ENCODE data around the gene LTBP2.

LTBP2 gene

DNA sequence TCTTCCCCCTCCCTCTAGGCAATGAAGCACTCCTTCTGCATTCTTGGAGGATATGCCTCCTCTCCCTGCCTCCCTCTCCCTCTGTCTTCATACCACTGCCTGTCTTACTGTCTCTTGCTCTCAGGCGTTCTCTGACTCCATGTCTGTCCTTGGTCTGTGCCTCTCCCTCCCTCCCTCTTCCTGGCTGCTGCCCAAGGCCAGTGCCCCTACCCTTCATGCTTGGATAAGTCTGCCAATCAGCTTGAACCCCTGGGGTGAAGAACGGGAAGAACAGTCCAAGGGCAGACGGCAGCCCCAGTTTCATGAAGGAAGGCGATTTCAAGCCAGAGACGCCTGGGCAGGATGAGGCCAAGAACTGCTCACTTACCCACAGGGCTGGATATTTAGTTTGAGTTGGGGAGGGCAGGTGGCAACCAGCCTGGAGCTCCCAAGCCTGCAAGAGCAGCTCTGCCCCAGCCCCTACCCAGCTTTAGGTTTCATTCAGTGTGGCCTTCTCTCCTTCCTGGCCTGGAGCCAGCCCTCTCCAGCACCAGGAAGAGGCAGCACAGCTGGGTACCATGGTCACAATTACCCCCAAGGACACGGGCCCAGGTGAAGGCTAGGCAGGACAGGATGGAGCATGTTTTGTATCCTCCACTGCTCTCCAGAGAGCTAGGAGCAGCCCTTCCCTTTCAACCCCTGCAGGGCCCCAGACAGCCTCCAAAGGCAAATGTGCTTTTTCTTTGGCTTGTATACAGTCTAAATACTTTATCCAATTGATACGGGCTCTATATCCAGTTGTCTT is 35.8 kb upstream of the LTBP2 start:
- no peak for DNase-seq
- TF ChIP-seq POLR2A (IDR thresholded peaks at IDR 0.05; ENCODE audit: low read length) (no peak), GATA1 (IDR thresholded peaks at IDR 0.05; ENCODE audit: low read depth, low read length) (no peak)

DNA sequence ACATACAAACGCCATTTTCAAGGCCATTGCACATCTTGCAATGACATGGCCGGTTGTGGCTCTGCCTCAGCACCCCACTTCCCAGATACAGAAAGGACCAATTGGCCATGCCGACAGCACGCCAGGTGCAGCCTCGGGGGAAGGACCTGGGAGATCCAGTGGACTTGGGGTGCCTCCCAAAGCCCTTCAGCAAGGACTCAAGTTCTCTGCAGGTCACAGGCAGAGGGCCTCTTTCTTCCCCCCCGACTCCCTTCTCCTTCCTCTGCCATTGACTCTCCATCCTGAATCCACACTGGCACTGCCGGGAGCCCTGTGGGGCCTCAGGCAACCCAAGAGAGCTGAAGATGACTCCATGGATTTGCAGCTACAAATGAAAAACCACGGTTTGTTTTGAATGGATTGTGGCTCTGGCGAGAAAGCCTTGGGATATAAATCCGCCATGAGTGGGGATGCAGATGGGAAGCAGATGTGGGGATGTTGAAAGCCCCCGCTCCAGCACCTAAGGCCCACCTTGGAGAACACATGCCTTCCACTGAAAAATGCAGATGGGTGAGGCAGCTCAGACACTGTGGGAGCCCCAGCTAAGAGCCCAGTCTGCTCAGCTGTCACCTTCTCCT is 35.1 kb upstream of the LTBP2 start:
- TF ChIP-seq POLR2A (IDR thresholded peaks at IDR 0.05; ENCODE audit: low read length): no peak
- no peak for TF ChIP-seq GATA1 (IDR thresholded peaks at IDR 0.05; ENCODE audit: low read depth, low read length)

DNA sequence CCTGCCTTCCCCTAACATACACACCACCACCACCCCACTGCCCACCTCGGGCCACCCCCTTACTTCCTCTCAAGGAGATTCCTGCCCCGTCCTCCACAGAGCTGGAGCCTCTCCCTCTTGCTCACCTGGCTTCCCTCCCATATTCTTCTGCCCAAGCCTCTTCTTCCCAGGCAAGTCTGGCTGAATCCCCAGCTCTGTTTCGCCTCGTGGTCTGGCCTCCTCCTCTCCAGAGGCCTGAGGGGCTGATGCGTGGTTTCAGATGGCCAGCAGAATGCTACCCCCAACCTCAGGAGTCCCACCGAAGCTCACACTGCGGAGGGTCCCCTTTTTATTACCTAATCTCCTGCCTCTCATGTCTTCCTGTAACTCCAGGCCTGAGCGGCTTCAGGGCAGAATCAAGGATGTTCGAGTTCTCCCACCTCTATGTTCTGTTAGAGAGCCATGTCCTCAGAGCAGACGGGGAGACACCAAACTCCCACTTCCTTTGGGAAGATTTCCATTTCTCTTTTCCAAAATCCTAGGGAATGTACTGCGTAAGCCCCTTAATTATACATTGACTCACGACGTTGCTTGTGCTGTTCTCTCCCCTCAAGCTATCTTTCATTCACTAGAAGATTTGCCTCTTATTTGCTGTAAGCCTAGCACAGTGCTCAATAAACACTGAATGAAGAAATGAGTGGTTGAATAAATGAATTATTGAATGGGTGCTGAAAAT is 33.9 kb upstream of the LTBP2 start:
- TF ChIP-seq GATA1 (IDR thresholded peaks at IDR 0.05; ENCODE audit: low read depth, low read length): no peak
- TF ChIP-seq POLR2A (IDR thresholded peaks at IDR 0.05; ENCODE audit: low read length): no peak
- no peak for DNase-seq

More for the DNA sequence above, 35.1 kb upstream of the LTBP2 start:
- no peak for DNase-seq

DNA sequence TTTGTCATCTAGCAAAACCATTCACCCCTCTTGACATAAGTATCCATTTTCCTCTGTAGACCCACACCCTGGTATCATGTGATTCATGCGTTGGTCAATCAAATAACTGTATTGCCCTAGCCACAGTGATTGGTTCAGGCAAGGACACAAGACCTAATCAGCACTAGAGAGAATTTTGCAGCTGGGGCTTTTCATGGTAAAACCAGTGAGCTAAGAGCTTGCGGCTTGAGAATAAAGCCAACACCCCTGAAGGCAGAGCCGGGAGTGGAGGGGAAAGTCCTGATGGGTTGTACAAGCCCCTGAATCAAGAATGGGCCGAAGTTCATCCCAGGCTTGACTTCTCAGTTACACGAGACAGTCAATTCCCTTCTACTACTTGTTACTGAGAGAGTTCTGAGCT is 33.2 kb upstream of the LTBP2 start:
- TF ChIP-seq GATA1 (IDR thresholded peaks at IDR 0.05; ENCODE audit: low read depth, low read length) (no peak), POLR2A (IDR thresholded peaks at IDR 0.05; ENCODE audit: low read length) (no peak)
- no peak for DNase-seq

DNA sequence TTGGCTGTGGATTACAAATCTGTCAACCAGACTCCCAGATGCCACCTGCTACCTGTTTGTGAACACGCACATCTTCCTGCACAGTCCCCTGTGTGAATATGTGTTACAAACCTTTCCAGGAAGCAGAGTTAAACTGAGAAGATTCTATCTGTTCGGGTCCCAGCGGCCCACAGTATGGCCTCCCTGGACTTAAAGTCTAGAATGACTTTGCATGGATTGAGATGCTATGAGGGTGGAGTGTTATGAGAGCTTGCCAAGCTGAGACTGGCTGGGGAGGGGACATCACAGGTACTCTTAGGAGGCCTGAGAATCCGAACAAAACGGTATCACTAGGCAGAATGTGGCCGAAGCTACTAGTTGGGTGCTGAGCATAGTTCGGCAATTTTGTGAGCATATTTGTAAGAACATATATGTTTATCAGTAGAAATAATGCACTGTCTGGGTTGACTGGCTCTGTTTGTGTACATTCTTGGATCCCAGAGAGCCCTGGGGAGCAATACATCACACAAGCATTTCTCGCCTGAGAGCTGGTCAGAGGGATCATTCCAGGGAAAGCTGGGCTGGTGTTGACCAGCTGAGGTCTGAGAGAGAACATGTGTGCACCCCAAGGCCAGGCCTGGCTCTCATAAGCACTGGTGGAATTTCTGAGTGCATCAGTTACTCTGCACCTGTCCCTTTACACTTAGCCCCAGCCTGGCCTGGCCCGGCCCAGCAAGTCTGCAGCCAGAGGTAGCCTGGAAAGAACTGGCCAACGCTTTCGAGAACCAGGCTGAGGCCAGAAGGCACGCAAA is 29.8 kb upstream of the LTBP2 start:
- no peak for DNase-seq
- TF ChIP-seq GATA1 (IDR thresholded peaks at IDR 0.05; ENCODE audit: low read depth, low read length): no peak
- no peak for TF ChIP-seq POLR2A (IDR thresholded peaks at IDR 0.05; ENCODE audit: low read length)

DNA sequence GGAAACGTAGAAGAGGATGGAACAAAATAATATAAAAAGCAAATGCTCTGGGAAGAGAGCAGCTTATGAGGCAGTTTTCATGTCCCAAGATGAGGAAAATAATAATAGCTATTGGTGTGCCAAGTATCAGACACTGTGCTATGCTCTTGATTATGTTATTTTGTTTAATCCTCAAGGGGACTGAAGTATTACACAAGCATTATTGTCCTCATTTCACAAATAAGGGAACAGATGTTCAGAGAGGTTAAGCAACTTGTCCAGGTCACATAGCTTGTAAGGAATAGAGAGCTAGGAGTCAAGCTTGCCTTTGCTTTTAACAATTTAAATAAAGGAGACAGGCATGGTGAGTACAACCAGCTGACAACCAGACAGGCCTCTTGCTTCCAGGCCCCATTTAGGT is 26.9 kb upstream of the LTBP2 start:
- no peak for TF ChIP-seq GATA1 (IDR thresholded peaks at IDR 0.05; ENCODE audit: low read depth, low read length)
- TF ChIP-seq POLR2A (IDR thresholded peaks at IDR 0.05; ENCODE audit: low read length): no peak
- no peak for DNase-seq

DNA sequence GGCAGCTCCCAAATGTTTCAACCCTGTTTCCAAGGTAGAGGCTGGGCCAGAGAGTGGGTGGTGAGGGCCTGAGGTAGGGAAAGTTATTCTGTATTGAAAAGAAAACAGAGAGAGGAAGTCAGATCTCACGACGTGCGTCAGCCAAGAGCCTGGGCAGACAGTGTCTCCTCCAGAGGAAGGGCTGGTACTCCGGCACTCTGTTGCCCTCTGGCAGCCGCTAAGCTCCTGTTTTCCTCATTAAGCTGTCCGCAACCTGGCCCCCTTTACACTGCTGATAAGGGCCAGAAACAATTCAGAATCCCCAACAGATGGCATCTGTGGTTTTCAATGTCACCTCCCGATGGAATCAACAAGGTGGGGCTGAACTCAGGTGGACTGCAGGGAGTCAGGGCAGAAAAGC is 26.0 kb upstream of the LTBP2 start:
- DNase-seq: no peak
- TF ChIP-seq GATA1 (IDR thresholded peaks at IDR 0.05; ENCODE audit: low read depth, low read length): no peak
- no peak for TF ChIP-seq POLR2A (IDR thresholded peaks at IDR 0.05; ENCODE audit: low read length)

DNA sequence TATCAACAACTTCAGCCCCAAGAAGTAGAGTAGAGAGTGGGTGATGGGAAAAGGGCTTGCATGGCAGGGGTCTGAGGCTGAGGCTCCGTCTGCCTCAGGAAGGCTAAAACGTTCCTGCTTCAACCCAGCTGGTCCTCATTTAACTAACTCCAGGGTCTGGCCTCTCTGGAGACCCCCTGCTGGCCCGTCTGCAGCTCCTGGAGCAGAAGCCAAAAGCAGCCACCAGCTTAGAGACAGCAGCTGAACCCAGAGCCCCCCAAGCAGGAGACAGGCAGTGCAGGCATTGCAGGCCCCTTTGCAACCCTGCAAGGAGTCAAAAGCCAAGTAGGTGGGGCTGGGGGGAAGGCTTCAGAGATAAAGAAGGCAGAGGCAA is 25.1 kb upstream of the LTBP2 start:
- DNase-seq: no peak

DNA sequence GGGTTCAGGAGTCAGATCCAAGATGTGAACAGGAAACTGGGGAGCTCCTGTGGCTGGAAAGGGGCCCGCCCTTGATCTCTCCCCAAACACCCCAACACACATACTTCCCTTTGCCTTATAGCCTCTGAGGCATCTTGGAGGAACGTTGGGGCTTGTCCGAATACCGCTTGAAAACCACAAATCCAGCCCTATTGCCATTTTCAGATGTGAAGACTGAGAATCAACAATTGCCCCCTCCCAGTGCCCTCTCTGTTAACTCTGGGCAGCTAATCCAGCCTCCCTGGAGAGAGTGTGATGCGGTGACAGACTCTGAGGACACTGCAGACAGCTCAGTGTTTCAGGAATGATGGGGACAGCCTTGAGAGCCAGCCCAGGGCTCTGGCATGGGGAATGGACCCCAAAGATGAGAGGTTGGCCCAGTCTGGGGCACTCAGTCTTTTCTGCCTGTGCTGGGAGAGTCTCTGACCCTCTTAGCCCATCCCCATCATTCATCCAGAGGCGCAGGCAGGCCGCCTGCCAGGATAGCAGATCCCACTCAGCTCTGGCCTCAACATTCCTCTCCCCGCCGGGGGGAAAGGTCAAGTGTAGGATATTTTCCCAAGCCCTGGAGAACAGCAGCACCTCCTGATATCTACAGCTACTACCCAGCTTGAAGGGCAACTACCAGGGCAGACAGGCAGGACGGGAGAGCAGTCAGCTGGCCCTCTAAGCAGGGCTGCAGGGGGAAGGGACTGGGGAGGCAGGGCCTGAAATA is 24.6 kb upstream of the LTBP2 start:
- DNase-seq: no peak
- no peak for TF ChIP-seq POLR2A (IDR thresholded peaks at IDR 0.05; ENCODE audit: low read length)
- TF ChIP-seq GATA1 (IDR thresholded peaks at IDR 0.05; ENCODE audit: low read depth, low read length): no peak

More for the DNA sequence above, 25.1 kb upstream of the LTBP2 start:
- no peak for TF ChIP-seq GATA1 (IDR thresholded peaks at IDR 0.05; ENCODE audit: low read depth, low read length)
- TF ChIP-seq POLR2A (IDR thresholded peaks at IDR 0.05; ENCODE audit: low read length): no peak

DNA sequence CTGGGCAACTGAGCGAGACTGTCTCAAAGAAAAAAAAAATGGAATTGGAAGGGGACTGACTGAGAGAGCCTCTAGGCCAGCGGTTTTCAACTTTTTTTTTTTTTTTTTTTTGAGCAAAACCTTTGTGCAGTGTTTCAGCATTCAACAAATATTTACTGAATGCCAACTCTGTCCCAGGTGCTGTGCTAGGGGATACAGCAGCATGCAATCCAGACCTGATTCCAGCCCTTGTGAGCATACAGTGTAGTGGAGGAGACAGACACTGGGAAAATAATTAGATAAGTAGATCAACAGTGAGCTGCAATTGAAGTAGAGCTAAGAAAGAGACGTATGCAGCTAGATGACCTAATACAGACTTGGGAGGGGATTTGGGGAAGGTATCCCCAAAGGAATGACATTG is 23.8 kb upstream of the LTBP2 start:
- TF ChIP-seq GATA1 (IDR thresholded peaks at IDR 0.05; ENCODE audit: low read depth, low read length) (no peak), POLR2A (IDR thresholded peaks at IDR 0.05; ENCODE audit: low read length) (no peak)
- DNase-seq: no peak

DNA sequence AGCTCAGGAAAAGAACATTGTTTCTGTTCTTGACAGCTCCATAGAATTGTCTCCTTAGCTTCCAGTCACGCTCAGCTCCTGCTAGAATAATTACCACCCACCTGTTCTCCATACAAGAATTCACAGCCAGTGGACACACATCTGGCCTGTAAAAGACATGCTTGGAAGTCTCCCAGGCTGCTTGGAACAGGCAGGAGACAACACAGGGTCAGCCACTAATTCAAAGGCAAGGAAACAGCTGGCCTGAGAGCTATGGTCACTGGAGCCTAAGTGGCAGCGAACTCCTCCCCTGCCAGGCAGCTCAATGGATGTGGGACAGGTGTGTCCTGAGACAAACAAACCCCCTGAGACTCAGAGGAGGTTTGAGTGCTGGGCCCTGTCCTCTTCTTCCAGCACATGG is 22.9 kb upstream of the LTBP2 start:
- TF ChIP-seq GATA1 (IDR thresholded peaks at IDR 0.05; ENCODE audit: low read depth, low read length): no peak
- TF ChIP-seq POLR2A (IDR thresholded peaks at IDR 0.05; ENCODE audit: low read length): no peak
- DNase-seq: no peak

DNA sequence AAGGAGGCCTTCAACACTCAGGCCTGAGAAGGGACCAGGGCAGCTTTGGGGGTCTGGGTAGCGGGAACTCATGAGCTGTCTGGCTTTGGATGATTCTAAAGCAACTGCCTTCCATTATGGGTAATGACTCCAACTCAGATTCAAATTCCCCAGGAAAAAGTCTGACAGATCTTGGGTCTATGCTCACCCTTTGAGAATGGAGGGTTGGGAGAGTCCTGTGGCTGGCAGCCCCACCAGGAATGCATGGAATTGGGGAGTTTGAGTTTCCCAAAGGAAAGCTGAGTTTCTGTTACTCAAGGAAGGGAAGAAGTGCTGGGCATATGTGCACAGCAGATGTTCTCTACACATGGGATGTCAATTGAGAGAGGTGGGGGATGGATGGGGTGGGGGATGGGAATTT is 22.4 kb upstream of the LTBP2 start:
- DNase-seq: no peak
- TF ChIP-seq POLR2A (IDR thresholded peaks at IDR 0.05; ENCODE audit: low read length) (no peak), GATA1 (IDR thresholded peaks at IDR 0.05; ENCODE audit: low read depth, low read length) (no peak)
